HG03175 (cell line): Measurements from ENCODE around the gene ME1.
"Not testable (repeated sequence)": the region's sequence is repeated elsewhere in the genome, so short reads cannot be mapped to it uniquely, and the experiment has no call there.

Experiments used
- ATAC-seq: cut with Tn5 transposase; IDR thresholded peaks from one replicate; pipeline ENCODE4 v1.9.1; 2021; ENCODE audit warnings: mild to moderate bottlenecking, moderate library complexity; ENCODE audit not compliant: unreplicated experiment

The ME1 gene

DNA sequence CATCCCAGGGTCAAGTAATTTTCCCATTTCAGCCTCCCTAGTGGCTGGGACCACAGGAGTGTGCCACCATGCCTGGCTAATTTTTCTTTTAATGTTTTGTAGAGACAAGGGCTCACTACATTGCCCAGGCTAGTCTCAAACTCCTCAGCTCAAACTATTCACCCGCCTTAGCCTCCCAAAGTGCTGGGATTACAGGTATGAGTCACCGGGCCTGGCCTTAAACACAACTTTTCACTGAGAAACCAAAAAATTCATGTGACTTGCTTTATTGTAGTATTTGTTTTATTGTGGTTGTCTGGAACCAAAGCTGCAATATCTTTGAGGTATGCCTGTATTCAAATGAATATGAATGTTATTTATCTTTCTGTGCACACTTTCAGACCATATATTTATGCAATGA lies 165.5 kb downstream of the ME1 start:
- ATAC-seq = no peak

DNA sequence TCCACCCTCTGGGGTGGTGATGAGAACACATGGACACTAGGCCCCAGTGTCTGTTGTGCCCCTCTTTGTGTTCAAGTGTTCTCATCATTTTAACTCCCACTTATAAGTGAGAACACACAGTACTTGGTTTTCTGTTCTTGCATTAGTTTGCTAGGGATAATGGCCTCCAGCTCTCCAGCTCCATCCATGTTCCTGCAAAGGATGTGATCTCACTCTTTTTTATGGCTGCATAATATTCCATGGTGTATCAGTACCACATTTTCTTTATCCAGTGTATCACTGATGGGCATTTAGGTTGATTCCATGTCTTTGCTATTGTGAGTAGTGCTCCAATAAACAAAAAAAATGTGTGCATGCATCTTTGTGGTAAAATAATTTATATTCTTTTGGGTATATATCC lies 170.3 kb downstream of the ME1 start:
- no peak for ATAC-seq

DNA sequence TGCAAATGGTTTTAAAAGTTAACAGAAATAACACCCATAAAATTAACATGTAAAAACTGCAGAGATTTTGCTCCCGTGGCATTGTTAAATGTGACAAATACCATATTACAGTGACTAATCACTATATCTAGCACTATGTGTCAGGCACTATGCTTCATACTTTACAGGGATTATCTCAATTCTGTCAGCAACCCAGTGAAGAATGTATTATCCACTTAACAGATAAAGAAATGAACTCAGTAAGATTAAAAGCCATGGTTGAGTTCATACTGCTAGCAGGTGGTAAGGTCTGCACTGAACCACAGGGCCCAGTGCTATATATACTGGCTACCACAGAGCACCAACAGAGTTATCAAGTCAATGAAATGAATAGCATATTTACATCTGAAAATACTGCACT lies 172.3 kb downstream of the ME1 start:
- ATAC-seq = no peak

DNA sequence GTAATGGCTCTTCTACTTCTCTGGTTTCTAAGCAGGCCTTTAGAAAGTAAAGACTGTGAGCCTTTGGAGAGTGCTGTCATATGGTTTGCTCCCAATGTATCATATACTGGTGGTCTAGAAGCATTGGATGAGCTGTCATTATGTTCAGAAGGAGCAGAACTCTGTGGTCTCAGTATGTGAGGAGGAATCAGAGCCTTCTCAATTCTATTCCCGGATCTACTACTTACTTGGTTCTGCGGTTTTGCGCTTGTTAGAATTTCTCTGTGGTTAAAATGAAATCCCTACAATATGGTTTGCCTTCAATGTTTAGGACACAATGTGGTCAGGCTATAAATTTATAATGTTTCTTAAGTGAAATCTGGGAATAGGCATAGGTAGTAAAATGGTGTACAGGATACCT lies 173.1 kb downstream of the ME1 start:
- ATAC-seq = no peak

DNA sequence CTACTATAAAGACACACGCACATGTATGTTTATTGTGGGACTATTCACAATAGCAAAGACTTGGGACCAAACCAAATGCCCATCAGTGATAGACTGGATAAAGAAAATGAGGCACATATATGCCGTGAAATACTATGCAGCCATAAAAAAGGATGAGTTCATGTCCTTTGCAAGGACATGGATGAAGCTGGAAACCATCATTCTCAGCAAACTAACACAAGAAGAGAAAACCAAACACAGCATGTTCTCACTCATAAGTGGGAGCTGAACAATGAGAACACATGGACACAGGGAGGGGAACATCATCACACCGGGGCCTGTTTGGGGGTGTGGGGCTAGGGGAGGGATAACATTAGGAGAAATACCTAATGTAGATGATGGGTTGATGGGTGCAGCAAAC lies 174.1 kb downstream of the ME1 start:
- ATAC-seq = not testable (repeated sequence)

DNA sequence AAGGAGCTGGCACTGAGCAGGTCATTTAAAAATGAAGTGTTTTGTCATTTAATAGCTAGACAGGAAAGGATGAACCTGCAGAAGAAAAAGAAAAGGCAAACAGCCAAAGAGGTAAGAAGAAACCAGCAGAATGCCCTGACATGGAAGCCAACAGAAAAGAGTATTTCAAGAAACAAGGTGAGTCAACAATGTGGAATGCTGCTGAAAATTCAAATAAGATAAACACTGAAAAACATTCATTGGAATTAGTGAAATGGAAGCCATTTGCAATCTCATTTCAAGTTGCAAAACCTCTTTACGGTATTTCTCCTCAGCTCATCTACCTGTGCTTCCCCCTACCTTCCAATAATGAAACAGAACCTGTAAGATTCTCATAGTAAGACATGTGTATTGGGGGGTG lies 178.1 kb downstream of the ME1 start:
- no peak for ATAC-seq

DNA sequence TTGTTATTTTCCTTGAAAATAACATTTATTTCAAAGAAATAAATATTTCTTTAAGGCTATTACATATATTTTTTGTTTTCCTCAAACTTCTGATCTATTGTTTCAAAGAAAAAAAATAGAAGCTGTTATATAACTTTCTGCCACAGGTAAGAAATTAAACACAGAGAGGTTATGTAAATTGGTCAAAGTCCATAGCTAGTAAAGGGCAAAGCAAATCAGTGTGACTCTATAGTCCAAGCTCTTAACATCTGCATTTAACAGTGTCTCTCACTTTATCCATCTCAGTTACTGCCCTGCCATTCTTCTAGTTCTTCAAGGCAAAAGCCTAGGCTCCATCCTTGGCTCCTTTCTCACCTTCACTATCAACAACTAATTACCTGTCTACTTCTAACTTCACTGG lies 180.6 kb downstream of the ME1 start:
- no peak for ATAC-seq

DNA sequence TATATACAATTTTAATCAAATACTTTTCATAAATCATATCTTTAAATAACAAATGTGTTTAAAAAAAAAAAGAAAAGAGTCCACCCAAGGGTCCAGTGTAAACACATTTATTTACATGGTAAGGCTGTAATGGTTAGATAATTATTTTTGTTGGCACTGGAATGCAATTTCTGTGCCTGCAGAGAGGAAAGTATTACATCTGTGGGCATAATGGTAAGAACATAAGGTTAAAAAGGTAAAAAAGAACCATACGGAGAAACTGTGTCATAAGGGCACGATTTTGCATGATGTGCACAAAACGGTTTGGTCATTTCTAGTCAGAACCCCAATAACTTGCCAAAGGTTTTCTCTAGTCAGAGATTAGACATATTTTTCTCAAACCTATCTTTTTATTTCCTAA lies 183.4 kb downstream of the ME1 start:
- no peak for ATAC-seq

DNA sequence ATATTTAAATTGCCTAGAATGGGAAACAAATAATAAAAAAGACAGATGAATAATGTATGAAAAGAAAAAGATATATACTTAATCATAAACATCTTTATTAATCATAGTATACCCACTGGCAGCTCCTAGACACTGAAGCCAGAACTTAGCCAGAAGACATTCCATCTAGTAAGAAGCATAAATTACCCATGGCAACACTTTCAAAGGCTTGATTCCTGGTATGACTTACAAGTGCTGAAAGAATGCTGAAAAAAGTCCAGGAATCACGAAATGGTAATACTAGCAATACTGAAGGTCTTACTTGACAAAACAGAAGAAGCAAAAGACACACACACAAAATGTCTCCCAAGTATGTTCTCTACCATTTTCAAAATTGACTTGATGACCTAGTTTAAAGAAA lies 199.7 kb downstream of the ME1 start:
- ATAC-seq = no peak

DNA sequence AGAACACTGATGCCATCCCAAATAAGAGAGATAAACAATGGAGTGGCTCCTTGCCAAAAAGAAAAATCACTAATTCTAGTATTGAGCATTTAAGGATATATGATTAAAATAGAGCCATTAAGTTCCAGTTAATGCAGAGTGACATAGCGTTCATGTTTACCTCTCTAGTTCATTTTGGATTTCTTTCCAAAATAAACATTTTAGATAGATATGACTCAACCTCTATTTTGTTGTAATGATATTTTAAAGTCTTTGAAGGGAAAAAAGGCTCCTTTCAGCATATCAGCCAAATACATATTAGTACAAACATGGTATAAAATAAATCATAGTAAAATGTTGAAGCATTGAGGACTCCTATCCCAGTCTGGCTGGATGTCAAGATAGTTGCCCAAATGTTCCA lies 204.3 kb downstream of the ME1 start:
- ATAC-seq = no peak

DNA sequence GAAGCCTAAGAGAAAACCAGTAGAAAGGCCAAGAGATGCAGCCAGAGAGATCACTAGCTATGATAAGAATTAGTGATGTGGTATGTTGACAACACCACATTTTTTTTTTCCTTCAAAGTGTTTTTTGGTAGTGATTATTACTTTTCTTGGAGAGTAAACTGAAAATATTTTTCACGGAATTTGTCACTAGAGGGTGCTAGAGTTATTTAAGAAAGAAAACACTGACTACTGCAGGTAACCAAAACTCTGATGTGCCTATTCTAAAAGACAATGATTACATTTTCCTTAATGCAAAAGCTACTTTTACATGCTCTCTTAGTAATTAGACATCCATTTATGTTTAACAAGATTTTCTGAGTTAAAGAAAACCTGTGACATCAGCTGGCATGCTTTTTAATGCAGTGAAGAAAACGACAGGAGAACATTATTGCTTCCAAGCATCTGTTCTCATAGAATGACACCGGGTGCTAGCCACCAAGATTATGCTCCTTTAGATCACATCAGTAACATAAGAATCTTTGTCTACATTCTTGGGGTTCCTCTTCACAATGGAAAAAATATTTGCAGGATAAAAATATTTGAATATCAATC lies 208.9 kb downstream of the ME1 start:
- peak; percentile 46 for ATAC-seq

DNA sequence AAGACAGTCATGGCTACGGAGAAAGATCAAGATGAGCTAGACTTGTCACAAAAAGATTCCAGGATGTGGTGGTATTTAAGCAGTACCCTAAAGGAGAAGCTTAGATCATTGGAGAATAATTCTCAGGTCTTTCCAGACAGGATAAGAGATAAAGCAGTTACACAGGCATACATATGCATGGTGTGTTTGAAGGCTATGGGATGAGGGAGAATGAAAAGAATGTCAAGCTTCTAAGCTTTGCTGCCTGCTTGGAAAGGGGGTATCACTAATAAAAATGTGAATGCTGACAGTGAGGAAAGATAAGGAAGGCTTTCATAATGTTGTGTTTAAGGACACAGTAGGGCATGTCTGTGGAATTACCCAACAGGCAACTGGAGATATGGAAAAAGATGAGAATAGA lies 209.6 kb downstream of the ME1 start:
- ATAC-seq = no peak

DNA sequence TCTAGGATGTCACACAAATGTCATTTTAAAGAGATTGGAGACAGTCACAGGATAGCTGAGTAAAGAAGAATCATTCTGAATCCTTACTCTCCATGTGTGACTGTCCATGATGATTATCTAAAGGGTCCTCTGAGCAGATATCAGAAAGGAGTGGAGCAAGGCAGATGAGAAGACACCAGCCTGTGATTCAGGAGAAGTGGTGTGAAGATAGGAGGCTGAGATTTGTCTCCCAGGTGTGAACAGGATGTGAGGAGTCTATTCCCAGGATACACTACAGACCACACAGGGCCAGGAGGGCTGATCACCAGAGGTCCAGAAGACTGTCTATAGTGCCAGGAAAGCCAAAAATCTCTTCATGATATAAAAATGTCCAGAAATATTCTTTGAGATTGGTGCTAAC lies 210.7 kb downstream of the ME1 start:
- no peak for ATAC-seq

DNA sequence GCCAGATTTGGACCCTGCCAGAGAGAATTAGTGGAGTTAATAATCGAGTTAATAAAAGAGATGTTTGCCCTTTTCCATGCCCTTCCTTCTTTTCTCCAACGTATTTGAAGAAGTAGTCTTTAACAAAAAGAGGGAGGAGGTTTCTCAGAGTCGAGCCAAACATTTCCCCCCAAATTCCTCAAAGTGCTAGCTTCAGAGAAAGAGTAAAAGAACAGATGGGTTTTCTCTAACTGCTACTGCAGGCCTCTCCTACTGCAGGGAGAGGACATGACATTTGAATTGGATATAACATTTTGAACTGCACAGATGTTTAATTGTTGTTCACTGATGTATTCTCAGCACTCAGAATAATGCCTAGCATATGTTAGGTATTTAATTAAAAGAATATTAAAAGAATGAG lies 212.2 kb downstream of the ME1 start:
- ATAC-seq = no peak

DNA sequence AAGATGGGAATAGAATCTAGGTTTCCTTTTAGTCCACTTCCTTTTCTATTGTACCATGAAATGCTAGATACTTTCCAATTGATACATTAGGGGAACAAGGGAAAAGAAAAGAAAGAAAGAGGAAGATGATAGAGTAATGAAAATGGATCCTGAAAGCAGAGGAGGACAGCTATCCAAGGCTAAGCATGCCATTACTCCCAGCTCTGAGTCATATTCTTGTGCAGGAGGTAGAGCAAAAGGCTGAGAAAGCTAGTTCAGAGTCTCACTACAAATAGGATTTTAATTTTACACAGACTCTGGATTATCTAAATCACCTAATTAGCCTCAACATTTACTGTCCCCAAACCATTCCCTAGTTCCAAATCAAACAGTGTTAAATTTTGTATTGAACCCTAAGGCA lies 214.0 kb downstream of the ME1 start:
- ATAC-seq = no peak

DNA sequence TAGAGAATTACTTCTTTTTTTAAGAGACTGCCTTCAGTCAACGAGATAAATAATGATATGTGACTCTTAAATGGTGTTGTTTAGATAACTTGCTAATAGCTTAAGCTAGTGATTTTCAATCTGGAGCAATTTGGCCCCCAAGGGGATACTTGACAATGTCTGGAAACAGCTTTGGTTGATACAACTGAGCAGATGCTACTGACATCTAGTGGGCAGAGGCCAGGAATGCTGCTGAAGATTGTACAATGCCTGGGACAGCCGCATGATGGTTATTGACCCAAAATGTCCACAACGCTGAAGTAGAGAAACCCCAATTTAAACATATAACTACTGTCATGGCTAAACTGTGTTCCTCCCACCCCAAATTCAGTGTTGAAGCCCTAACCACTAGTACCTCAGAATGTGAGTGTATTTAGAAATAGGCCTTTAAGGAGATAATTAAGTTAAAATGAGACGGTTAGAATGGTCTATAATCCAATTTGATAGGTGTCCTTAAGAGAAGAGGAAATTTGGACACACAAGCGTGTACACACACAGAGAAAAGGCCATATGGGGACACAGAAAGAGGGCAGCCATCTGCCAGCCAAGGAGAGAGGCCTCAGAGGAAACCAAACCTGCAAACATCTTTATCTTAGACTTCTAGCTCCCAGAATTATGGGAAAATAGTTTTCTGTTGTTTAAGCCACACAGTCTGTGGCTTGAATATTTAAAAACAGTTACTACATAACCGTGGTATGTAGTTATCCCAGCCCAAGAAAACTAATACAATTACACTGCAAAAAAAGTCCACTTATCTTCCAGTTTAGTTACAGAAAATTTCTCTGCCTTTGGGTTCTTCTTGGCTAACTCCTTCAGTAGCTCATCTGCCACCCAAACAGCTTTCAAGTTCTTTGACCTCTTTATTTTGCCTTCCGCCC lies 215.5 kb downstream of the ME1 start:
- peak; percentile 100 for ATAC-seq

DNA sequence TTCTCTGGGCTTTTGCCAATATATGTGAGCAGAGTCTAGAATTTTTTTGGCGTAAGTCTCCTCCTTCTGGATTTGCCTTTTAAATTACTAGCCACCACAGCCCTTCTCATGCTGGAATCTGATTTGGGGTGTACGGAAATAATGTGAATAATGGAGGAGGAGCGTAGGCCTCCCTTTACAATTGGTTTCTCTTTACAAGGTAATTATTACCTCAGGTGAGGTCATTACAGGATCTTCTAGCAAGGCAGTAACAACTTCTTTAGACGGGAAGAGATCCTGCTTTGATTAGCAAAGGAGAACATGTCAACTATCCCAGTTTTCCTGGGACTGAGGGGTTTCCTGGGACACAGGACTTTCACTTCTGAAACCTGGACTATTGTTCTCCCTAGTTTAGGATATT lies 228.8 kb downstream of the ME1 start:
- ATAC-seq = no peak

DNA sequence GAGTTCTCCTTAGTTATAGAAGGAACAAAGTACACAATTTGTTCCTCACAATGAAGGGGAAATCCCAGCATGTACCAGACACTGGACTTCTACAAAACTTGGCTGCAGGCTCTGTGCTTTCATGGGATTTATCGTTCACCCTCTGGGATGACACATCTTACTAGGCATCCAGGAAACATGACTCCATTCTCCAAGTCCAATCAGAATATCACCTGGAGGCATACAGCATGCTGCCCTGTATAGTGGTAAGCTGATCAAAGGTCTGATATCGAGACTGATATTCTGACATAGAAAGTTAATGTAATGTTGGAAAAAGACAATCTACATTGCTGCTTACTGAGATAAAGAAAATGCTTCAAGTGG lies 231.0 kb downstream of the ME1 start:
- no peak for ATAC-seq

DNA sequence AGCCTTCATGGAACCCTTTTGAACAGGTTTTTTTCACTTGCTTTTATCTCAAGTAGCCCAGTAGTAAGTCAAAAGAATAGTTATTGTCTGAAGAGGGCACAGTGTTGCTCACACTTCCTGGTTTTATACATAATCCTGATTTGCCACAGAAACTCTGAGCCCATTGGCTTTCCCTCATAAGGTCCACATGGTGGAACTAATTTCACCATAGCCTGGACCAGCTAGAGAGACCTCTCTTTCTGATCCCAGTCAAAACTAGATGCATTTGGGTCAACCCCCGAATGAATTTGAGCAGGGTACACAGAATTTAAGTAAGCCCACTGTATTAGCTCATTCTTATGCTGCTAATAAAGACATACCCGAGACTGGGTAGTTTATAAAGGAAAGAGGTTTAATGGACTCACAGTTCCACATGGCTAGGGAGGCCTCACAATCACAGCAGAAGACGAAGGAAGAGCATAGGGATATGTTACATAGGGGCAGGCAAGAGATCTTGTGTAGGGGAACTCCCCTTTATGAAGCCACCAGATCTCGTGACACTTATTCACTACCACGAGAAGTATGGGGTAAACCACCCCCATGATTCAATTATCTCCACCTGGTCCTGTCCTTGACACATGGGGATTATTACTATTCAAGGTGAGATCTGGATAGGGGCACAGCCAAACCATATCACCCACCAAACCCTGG lies 231.5 kb downstream of the ME1 start:
- ATAC-seq = no peak

DNA sequence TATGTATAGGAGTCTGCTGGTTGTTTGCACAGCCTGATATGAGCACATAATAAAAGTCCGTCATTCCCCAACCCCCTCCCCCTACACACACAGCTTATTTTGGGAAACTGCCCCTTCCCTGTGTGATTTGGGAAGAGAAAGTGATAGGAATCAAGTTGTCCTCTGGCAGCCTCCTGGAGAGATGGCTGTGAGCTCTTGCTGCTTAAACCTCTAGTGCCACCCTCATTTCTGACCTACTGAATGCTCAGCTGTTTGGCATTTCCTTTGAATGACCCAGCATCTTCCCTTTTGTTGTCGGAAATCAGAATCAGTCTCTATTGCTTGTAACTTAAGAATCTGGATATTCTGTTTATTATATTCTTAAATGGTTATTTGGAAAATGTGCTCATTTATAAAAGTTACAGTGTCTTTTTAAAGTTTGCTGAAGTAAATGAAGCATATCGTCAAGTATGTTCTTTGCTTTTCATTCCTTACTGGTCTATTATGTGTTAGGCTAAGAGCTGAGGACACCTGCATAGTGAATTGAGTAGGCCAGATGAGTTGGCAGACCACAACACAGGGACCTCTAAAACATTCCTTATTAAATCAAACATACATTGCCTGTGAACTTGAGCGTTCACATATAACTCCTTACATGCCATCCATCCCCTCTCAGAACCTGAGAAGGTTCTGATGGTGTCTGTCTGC lies 232.2 kb downstream of the ME1 start:
- no peak for ATAC-seq

DNA sequence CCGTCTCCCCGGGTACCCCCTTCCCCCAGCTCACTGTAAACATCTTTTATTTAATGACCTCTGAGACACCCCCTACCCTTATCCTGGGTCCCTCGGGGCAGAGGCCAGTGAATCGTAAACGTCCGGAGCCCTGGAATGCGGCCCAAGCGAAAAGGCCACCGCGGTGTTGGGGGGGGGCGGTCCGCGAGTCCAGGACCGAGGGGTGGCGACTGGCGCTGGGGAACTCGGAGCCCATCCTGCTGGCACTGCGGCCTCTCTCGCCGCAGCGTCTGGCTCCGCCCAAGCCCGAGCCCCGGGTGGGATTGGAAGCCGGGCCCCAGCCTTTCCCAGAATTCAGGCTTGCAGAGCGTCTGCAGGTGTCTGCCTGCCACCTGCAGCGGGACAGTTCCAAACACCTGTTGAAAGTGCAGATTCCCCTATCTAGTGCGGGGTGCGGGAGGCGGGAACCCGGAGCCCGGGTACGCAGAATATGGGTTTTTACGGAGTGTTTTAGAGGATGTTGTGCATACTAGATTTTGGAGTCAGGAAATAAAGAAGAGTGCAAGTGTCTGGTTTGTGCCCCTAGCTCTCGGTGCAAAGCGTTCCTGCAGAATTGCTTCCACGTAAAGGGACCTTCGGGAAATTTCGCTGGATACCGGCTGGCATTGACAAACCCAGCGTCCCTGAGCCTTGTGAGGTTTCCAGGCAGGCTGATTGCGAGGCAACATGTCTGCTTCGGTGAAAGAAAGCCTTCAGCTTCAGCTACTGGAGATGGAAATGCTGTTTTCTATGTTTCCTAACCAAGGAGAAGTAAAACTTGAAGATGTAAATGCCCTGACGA lies 236.9 kb downstream of the ME1 start:
- peak; percentile 22 for ATAC-seq
